PFSK-1 (cell line): Measurements from ENCODE around the gene MMP7.

Source experiments
- SIN3A ChIP-seq: IDR thresholded peaks from 2 replicates; pipeline ENCODE4 v1.6.1; 2012; ENCODE audit warnings: mild to moderate bottlenecking, low read length, moderate library complexity, borderline replicate concordance; ENCODE audit not compliant: insufficient read depth
- TAF1 ChIP-seq: IDR thresholded peaks from 2 replicates; pipeline ENCODE4 v1.6.1; 2012; ENCODE audit warnings: low read length, control low read depth, borderline replicate concordance; ENCODE audit not compliant: insufficient read depth

DNA sequence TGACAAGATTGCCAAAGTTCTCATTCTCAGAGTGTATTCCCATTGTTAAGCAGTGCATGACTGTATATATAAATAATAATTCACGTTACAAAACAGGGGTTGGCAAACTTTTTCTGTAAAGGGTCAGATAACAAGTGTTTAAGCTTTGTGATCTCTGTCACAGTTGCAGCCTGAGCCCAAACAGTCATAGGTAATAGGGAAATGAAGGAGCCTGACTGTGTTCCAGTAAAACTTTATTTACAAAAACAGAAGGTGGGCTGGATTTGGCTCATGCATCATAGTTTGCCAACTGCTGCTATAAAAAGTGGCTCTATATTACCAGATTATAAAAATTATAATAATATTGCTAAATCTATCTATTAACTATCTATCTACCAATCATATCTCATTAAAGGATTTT, 3.5 kb downstream of the MMP7 start:
- TF ChIP-seq TAF1, result no peak
- TF ChIP-seq SIN3A, result no peak
